Hematopoietic multipotent progenitor cell treated with erythropoietin and hydrocortisone succinate and interleukin-3 and kit ligand, for 4 days (in vitro differentiated cells): ENCODE measurements around the gene DDX23.
"Not testable (repeated sequence)": the region's sequence is repeated elsewhere in the genome, so short reads cannot be mapped to it uniquely, and the experiment has no call there.

Experiments
- DNase-seq: peaks from one replicate; pipeline ENCODE4 v3.0.0-alpha.2; 2015

The DDX23 gene

DNA sequence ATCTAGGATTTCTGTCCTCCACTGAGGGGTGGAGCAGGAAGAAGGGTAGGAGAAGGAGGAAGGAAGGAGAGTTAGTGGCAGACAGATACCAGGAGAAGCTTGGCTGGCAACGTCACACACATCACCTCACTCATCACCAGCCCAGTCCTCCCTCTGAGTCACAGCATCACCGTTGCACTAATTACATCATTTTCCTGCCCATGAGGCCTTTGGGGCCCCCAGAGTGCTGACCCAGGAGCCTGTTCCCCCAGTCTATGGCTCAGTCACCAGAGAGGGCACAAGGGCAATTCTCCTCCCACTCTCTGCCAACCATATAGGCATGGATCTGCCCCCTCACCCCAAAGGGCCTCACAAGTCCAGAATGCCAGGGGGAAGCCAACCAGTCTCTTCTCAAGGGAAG is 9.1 kb upstream of the DDX23 start:
- no peak for DNase-seq

DNA sequence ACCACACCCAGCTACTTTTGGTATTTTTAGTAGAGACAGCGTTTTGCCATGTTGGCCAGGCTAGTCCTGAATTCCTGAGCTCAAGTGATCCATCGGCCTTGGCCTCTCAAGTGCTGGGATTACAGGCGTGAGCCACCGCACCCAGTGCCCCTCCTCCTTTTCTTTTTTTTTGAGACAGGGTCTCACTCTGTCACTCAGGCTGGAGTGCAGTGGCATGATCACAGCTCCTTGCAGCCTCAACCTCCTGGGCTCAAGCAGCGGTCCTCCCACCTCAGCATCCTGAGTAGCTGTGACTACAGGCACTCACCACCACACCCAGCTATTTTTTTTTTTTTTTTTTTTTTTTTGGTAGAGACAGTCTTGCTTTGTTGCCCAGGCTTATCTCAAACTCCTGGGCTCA is 8.3 kb upstream of the DDX23 start:
- DNase-seq, result not testable (repeated sequence)

DNA sequence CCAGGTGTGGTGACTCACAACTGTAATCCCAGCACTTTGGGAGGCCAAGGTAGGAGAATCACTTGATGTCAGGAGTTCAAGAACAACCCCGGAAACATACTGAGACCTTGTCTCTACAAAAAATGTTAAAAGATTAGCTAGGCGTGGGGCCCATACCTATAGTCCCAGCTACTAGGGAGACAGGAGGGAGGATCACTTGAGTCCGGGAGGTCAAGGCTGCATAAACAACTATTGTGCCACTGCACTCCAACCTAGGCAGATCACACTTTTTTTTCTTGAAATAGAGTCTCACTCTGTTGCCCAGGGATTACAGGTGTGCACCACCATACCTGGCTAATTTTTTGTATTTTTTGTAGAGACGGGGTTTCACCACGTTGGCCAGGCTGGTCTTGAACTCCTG is 7.6 kb upstream of the DDX23 start:
- DNase-seq, result no peak

DNA sequence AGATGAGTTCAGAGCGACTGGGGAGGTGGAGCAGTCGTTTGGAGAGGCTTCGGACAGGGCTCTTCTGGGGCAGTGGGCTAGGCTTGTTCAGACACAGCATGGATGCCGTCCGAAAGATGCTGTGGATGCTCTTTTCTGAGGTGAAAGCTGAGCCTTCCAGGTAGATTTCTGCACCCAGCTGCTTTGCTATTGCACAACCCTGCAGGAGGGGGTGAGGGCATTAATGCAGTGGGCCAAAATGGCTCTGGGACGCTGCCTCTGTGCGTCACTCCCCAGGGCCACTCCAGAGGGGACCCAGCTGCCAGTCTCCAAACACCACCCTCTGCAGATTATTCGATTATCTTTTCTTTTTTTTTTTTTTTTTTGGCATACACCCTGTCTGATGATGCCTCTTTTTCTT is 6.1 kb upstream of the DDX23 start:
- DNase-seq, result no peak

DNA sequence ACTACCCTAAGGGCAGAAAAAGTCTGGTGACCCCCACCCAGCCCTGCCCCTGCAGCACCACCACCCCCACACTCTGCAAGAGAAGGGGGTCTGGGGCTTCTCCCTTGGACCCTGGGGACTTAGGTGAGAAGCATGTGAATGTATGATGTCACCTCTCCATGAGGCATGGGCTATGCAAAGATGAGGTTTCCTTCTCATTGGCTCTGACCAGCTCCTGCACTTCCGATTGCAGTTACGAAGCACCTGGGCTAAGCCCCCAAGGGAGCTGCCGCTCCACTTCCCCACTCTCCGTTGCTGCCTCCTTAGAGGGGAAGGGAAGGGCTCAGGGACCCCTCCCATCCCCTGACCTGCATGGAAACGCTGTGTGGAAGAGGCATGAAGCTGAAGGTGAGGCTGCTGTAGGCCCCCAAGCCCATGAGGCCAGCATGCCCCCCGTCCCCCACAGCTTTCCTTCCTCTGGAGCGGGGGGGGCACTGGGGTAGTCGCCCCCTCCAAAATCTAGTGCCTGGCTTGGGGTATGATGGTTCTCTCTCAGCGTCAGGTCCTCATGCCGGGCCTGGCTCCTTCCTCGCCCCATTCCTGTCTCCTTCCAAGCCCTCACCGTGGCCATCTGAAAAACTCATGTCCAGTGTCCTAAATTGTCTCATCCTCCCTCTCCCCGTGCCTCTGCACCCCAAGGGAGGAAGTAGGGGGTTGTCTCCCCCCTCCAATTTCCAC is 5.5 kb upstream of the DDX23 start:
- DNase-seq, result no peak

DNA sequence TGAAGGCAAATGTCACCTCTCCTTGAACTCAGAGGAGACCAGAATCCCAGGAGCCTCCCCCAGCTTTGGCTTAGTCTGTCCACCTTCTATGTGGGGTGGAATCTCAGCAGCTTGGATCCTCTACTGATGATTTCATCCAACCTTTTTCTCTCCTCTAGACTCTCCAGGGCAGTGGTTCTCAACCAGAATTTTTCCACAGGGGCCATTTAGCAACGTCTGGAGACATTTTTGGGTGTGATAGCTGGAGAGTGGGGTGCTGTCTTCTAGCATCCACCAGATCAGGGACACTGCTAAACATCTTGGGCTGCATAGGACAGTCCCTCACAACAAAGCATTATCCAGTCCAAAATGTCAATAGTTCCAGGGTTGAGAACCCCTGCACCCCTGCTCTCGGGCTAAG is 4.4 kb upstream of the DDX23 start:
- no peak for DNase-seq

DNA sequence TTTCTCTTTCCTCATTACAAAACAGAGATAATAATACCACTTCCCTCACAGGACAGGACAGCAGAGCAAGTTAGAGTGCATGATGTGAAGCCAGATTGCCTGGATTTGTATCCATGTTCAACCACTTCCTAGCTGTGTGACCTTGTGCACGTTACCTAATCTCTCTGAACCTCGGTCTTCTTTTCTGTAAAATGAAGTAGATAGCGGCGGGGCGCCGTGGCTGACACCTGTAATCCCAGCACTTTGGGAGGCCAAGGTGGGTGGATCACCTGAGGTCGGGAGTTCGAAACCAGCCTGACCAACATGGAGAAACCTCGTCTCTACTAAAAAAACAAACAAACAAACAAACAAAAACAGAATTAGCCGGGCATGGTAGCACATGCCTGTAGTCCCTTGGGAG is 3.0 kb upstream of the DDX23 start:
- not testable (repeated sequence) for DNase-seq

DNA sequence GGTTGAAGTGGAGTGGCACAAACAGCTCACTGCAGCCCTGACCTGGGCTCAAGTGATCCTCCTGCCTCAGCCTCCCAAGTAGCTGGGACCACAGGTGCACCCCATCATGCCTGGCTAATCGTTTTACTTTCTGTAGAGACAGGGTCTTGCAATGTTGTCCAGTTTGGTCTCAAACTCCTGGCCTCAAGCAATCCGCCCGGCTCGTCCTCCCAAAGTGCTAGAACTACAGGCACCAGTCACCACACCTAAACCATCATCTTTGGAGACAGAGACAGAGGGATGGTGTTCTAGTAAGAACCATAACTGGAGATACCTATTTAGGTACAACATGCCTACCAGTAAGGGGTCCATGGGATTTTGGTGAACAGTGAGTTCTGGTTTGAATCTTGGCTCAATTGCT is 2.5 kb upstream of the DDX23 start:
- DNase-seq, result no peak

DNA sequence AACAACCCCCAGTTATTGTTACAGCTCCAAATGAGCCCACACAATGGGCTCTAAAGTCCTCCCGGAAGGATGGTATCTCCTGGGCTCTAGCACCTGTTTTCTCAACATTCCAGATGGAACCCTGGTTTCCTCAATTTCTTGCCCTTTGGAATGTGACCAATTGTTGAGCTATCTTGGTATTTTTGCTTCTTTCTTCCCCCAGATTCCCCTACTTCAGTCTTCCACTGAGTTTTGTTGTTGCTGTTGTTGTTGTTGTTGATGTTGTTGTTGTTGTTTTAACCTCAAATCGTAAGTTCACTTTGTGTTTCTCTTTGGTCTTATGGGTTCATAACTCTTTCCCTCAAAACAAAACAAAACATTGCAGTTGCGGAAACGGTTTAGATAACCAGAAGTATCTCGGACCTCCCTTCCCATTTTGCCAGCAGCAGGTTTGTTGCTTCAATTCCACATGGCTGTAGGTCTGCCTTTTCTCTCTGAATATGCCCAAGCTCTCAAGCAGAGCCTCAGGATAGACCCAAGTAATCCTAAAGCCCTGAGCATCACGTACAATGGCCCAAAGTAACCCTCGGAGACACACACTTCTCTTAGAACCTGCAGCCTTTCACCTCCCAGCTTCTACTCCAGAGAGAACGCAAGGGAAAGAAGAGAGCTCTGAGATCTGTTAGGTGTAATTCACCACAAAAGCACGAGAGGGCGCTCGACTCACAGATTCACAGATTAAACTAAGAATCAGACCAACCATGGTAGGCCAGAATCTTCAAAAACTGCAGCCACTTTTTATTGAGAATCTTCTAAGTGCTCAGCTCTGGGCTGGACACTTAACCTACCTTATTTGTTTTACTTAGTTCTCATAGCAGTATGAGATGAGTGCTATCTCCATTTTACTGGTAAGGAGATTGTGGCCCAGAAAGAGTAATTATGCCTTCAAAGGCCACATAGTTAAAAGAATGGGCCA is 1.0 kb upstream of the DDX23 start:
- peak; percentile 96 for DNase-seq

DNA sequence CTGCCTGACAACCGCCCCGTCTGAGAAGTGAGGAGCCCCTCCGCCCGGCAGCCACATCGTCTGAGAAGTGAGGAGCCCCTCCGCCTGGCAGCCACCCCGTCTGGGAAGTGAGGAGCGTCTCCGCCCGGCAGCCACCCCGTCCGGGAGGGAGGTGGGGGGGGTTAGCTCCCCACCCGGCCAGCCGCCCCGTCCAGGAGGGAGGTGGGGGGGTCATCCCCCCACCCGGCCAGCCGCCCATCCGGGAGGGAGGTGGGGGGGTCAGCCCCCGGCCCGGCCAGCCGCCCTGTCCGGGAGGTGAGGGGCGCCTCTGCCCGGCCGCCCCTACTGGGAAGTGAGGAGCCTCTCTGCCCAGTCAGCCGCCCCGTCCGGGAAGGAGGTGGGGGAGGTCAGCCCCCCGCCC is 9.9 kb downstream of the DDX23 start:
- DNase-seq, result not testable (repeated sequence)

DNA sequence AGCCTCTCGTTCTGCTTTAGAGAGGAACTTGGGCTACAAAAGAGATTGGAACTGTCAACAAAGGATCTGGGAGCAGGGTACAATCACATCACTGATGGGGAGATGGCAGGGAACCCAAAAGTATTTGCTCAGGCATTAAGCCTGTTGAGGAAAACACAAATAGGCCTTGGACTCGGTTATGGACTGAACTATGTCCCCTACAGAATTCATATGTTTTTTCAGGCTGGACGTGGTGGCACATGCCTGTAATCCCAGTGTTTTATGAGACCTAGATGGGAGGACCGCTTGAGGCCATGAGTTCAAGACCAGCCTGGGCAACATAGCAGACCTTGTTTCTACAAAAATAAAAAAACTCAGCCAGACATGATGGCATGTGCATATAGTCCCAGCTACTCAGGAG is 13.9 kb downstream of the DDX23 start:
- DNase-seq, result no peak

DNA sequence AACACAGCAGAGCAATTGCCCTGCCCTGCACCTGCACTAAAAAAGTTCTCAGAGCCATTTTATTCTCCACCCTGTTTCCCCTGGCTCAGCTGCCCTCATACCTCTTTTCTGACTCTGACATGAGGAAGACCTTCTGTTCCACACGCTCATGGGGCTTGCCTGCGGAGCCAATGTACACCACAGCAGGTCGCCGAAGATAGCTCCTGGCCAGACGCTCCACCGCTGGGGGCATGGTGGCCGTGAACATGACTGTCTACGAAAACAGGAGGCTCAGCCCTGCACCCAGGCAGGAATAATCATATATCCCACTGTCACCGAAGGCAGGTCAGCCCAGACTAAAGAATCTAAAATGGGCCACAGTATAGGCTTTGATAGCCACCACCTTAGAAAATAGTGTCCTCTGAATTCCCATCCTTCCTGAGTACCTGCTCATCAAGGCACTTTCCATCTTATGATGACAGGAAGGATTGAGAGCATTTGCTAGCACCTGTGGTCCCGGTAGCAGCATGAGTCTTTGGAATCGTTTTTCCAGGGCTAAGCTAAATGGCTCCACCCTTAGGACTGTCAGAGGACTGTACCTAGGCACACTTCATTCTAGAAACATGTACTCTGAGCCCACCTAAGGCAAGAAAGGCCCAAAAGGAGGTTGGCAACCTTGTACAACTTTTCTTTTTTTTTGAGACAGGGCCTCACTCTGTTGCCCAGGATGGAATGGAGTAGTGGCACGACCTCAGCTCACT is 19.5 kb downstream of the DDX23 start:
- DNase-seq, result no peak

DNA sequence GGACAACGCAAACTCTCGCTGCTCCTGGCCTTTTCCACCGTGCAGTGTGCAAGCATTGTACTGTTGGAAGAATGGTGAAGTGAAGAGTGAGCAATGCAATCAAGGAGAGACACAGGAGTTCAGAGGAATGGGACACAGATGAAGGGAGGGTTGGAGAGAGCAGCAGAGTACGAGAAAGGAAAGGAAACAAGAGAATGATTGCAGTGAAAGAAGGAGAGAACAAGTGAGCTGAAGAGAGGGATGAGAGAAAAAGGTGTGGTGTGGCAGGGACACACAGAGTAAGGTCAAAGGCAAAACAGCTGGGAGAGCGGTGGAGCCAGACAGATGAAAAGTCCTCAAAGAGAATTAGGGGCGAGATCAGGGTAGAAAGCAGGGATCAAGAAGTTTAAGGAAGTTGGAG is 20.7 kb downstream of the DDX23 start:
- DNase-seq, result no peak

DNA sequence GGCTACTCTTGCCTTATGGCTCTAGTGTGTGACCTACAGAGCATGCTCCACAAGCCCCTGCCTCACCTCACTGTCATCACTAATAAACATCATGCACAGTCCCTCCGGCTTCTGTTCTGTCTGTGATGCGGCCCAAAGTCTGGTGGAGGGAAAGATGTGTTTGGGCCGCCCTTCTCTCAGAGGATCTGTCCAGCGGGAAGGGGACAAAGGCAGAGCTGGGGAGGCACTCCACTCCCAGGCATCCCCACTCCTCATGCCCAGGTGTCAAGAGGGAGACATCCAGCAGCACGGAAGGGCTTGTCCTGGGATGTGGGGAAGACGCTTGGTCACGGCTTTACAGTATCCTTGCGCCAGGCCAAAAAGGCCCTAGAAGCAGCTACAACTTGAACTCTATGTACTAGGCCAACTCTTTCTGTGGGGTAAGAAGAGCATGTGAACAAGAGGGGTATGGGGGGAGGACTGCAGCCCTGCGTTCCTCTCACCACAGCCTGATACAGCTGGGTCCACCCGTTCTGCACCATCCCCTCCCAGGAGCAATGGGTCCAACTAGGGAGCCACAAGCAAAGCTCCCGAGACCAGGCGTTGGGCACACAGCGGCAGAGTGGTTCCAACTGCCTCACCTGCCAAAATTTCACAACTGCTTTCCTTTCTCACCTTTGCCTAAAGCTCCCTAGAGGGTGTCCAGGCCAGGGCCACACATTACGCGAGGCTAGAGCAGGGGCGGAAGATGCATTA is 23.0 kb downstream of the DDX23 start:
- no peak for DNase-seq

DNA sequence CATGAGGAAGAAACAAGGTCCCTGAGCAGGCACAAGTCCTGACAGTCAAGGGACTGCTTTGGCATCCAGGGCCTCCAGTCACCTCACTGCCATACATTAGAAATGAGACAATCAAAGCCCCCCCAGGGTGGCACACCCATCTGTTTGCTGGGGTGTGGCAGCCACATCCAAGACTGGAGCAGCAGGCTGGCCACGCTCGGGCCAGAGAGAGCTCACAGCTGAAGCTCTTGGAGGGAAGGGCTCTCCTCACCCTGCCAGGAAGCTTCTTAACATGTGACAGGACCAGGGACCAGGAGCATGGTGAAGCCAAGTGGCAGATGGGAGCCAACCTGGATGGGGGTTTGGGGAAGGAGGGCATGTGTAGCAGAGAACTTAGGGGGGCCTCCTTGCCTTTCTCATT is 23.7 kb downstream of the DDX23 start:
- DNase-seq, result no peak

DNA sequence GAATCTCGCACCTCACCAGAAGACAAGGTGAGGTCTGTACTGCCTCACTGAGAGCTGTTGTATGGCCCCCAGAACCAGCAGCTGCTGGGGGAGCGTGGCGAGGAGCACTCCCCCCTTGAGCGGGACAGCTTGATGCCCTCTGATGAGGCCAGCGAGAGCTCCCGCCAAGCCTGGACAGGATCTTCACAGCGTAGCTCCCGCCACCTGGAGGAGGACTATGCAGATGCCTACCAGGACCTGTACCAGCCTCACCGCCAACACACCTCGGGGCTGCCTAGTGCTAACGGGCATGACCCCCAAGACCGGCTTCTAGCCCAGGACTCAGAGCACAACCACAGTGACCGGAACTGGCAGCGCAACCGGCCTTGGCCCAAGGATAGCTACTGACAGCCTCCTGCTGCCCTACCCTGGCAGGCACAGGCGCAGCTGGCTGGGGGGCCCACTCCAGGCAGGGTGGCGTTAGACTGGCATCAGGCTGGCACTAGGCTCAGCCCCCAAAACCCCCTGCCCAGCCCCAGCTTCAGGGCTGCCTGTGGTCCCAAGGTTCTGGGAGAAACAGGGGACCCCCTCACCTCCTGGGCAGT is 24.4 kb downstream of the DDX23 start:
- DNase-seq, result no peak

DNA sequence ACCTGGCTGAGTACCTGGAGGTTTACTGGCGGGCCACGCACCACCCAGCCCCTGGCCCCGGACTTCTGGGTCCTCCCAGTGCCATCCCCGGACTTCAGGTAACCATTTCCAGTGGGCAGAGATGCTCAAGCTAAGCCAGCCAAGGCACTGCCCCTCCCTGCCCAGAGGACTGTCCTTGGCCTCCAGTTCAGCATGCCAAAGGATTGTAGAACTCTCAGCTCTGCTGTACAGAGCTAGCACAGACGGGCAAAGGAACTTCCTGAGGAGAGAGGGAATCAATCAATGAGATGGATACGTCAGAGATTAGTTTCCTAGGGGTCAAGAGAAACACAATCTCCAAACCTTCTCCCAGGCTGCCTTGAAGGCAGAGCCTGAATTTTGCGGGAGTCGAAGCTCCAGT is 24.9 kb downstream of the DDX23 start:
- no peak for DNase-seq

DNA sequence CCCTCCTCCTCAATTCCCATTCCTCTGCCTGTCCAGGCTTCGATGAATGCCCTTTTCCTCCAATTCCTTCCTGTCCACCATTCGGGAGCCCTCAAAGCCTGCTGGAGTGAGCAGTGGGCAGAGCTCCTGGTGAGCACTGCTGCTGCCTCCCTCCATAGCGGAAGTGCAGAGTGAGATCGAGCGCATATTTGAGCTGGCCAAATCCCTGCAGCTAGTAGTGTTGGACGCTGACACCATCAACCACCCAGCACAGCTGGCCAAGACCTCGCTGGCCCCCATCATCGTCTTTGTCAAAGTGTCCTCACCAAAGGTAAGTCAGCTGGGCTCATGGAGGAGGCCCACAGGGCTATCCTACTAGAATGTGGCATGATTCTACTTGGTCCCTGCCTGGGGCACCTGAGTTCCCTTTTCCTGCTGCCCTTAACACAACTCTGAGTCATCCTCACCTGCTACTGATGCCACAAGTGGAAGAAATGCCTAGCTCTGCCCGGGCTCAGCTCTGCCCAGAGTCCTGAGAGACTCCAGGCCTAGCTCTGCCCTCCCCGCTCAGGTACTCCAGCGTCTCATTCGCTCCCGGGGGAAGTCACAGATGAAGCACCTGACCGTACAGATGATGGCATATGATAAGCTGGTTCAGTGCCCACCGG is 25.6 kb downstream of the DDX23 start:
- no peak for DNase-seq

DNA sequence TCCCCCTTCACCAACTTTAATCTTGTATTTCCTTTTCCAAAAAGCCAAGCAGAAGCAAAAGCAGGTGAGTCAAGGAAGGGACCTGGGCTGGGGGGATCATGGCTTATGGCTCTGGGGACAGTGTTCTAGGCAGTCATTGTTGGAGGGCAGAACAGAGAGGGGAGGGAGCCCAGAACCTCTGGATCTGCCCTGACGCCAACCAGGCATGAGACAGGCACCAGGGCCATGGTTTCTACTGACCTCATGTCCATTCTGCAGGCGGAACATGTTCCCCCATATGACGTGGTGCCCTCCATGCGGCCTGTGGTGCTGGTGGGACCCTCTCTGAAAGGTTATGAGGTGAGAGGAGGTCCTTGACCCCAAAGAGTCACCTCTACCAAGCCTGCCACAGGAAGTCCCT is 27.1 kb downstream of the DDX23 start:
- no peak for DNase-seq

DNA sequence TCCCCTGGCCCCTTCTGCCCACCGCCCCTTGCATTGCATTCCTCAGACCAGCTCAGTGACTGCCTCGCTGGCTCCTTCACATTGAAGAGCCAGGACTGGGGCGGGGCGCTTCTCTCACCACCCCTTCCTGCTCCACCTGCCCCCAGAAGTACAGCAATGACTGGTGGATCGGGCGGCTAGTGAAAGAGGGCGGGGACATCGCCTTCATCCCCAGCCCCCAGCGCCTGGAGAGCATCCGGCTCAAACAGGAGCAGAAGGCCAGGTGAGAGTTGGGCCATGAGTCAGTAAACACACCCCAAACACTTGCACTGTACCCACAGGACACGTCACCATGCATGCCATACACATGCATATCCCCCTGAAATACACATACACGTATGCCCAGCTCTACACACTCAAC is 27.9 kb downstream of the DDX23 start:
- no peak for DNase-seq

DNA sequence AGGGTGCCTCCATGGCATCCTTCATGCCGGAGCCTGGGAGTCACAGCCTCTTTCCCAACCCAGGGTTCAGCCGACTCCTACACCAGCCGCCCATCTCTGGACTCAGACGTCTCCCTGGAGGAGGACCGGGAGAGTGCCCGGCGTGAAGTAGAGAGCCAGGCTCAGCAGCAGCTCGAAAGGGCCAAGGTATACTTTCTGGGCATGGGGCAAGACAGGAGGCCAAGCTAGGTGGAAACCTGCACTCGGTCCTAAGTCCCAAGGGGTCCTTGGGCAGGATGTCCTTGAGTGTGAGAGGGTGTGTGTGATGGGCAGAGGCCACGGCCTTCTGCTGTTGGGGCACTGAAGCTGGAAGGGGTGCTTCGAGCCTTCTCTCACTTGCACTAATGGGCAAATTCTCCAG is 28.7 kb downstream of the DDX23 start:
- DNase-seq, result no peak

DNA sequence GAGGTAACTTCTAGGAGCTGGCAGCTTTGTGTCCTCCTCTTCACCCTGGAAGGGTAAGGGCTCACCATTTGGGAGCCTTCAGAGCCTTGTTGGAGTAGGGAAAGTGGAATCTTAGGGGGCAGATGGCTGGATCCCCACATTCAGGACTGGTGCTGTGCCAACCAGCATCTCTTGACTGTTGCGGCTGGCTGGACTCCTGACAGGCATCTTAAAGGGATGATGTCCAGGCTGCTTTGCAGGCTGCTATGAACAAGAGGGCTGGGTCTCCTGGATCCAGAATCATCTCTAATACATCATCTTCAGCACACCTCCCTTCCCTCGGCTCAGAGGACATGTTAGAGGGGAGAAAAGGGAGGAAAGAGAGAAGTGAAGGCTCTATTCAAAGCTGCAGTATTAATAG is 29.3 kb downstream of the DDX23 start:
- no peak for DNase-seq
